Liver (tissue), 9 donors: Measurements from ENCODE around the gene ATXN10. TPM values are rescaled to one million over a fixed set of nuclear protein-coding genes. Genes with fewer than 3 reads are reported as not detected.

ENCODE experiments used
- DNase-seq: peaks from one replicate; pipeline ENCODE4 v3.0.0-alpha.2; 2017; ENCODE audit warnings: low spot score
- H3K27ac ChIP-seq, 2 donors: one replicate each; pipeline ENCODE4 v1.7.0; 2013; ENCODE audit warnings: inconsistent platforms in 2 of 2, low read length in 2 of 2, control low read depth in 1 of 2, low read depth in 1 of 2, mild to moderate bottlenecking in 1 of 2
- H3K27me3 ChIP-seq, 4 donors: one replicate each; pipeline versions ENCODE4 v1.6.1 to v1.7.0; 2013; ENCODE audit warnings: low read length in 3 of 4, inconsistent platforms in 1 of 4, mild to moderate bottlenecking in 1 of 4, moderate library complexity in 1 of 4; ENCODE audit not compliant: control insufficient read depth in 4 of 4, insufficient read depth in 4 of 4
- H3K36me3 ChIP-seq, 4 donors: one replicate each; pipeline versions ENCODE4 v1.6.1 to v1.7.0; 2013; ENCODE audit warnings: low read length in 3 of 4, mild to moderate bottlenecking in 3 of 4, low read depth in 1 of 4, moderate library complexity in 1 of 4; ENCODE audit not compliant: control insufficient read depth in 4 of 4, insufficient read depth in 3 of 4
- H3K4me1 ChIP-seq, 4 donors: one replicate each; pipeline versions ENCODE4 v1.6.1 to v1.7.0; 2013; ENCODE audit warnings: low read length in 3 of 4, mild to moderate bottlenecking in 3 of 4, moderate library complexity in 1 of 4; ENCODE audit not compliant: control insufficient read depth in 4 of 4, insufficient read depth in 4 of 4
- H3K4me3 ChIP-seq, 3 donors: one replicate each; pipeline versions ENCODE4 v1.6.1 to v1.7.0; 2013; ENCODE audit warnings: low read length in 3 of 3, control low read depth in 1 of 3, low read depth in 1 of 3, mild to moderate bottlenecking in 1 of 3
- H3K9ac ChIP-seq, 2 donors: one replicate each; pipeline ENCODE4 v1.7.0; 2013; ENCODE audit warnings: low read length in 2 of 2, mild to moderate bottlenecking in 2 of 2, moderate library complexity in 2 of 2, control low read depth in 1 of 2, low read depth in 1 of 2
- H3K9me3 ChIP-seq, 4 donors: one replicate each; pipeline versions ENCODE4 v1.6.1 to v1.7.0; 2013; ENCODE audit warnings: low read length in 3 of 4; ENCODE audit not compliant: control insufficient read depth in 4 of 4
- ATF3 ChIP-seq: IDR thresholded peaks from 2 replicates; pipeline ENCODE4 v1.6.1; 2016; ENCODE audit warnings: antibody characterized with exemption
- CTCF ChIP-seq: fragments of 150-350 bp; IDR thresholded peaks from 2 replicates; pipeline ENCODE4 v1.5.1; 2017; ENCODE audit warnings: improper control_type of control experiment, low read depth, low read length; ENCODE audit not compliant: missing input control
- EGR1 ChIP-seq, 2 donors: IDR thresholded peaks; 2 replicates each; pipeline ENCODE4 v1.6.1; 2016 to 2018; ENCODE audit warnings: antibody characterized with exemption in 2 of 2, low read depth in 2 of 2
- FOXA1 ChIP-seq: IDR thresholded peaks from 2 replicates; pipeline ENCODE4 v1.6.1; 2016; ENCODE audit warnings: antibody characterized with exemption
- FOXA2 ChIP-seq: IDR thresholded peaks from 2 replicates; pipeline ENCODE4 v1.6.1; 2016; ENCODE audit warnings: antibody characterized with exemption
- GABPA ChIP-seq, 2 donors: IDR thresholded peaks in 1 of 2; conservative IDR thresholded peaks in 1 of 2; 2 replicates each; pipeline ENCODE4 v1.6.1; 2016; ENCODE audit warnings: antibody characterized with exemption in 2 of 2, mild to moderate bottlenecking in 1 of 2, moderate library complexity in 1 of 2
- HNF4A ChIP-seq, 2 donors: conservative IDR thresholded peaks; 2 replicates each; pipeline ENCODE4 v1.6.1; 2016; ENCODE audit warnings: antibody characterized with exemption in 2 of 2, mild to moderate bottlenecking in 2 of 2
- HNF4G ChIP-seq: IDR thresholded peaks from 2 replicates; pipeline ENCODE4 v1.6.1; 2016; ENCODE audit warnings: antibody characterized with exemption
- JUND ChIP-seq, 2 donors: IDR thresholded peaks; 2 replicates each; pipeline ENCODE4 v1.6.1; 2016; ENCODE audit warnings: antibody characterized with exemption in 2 of 2
- MAX ChIP-seq: IDR thresholded peaks from 2 replicates; pipeline ENCODE4 v1.6.1; 2016; ENCODE audit warnings: antibody characterized with exemption
- NR2F2 ChIP-seq: IDR thresholded peaks from 2 replicates; pipeline ENCODE4 v1.6.1; 2016; ENCODE audit warnings: antibody characterized with exemption
- RAD21 ChIP-seq, 2 donors: IDR thresholded peaks; 2 replicates each; pipeline ENCODE4 v1.6.1; 2016; ENCODE audit warnings: antibody characterized with exemption in 2 of 2, mild to moderate bottlenecking in 2 of 2
- RXRA ChIP-seq, 2 donors: IDR thresholded peaks; 2 replicates each; pipeline ENCODE4 v1.6.1; 2017 to 2018; ENCODE audit warnings: antibody characterized with exemption in 2 of 2, mild to moderate bottlenecking in 1 of 2
- SP1 ChIP-seq: IDR thresholded peaks from 2 replicates; pipeline ENCODE4 v1.6.1; 2018; ENCODE audit warnings: antibody characterized with exemption, mild to moderate bottlenecking
- TAF1 ChIP-seq: conservative IDR thresholded peaks from 2 replicates; pipeline ENCODE4 v1.6.1; 2016; ENCODE audit warnings: antibody characterized with exemption, mild to moderate bottlenecking
- YY1 ChIP-seq: IDR thresholded peaks from 2 replicates; pipeline ENCODE4 v1.6.1; 2016; ENCODE audit warnings: antibody characterized with exemption, mild to moderate bottlenecking
- WGBS: extraction: QIAGEN DNeasy Blood & Tissue Kit; methylation state at CpG from one replicate; pipeline ENCODE4 v1.1.7; 2013; 5-methylcytosine and 5-hydroxymethylcytosine counted together
- polyA plus RNA-seq, 2 donors: library from polyadenylated mRNA; stranded (reverse) in 1 of 2; unstranded in 1 of 2; fragments of 200-250 nt in 1 of 2; fragments of >200 nt in 1 of 2; fragmentation: Nextera tagmentation in 1 of 2; extraction: Ambion mirVana in 1 of 2; gene quantifications; one replicate each; pipeline versions ENCODE4 v1.2.1 to v1.2.3, GENCODE V29; 2013 to 2015
- total RNA-seq, 2 donors: library from RNA; depleted of rRNA; stranded (reverse); fragments of >200 nt; gene quantifications; one replicate each; pipeline ENCODE4 v1.2.3, GENCODE V29; 2014
- TF ChIP-seq, protein P1 (sequence below): IDR thresholded peaks from 2 replicates; pipeline ENCODE4 v1.6.1; 2016; ENCODE audit warnings: antibody characterized with exemption, mild to moderate bottlenecking
- TF ChIP-seq, protein P2 (sequence below): IDR thresholded peaks from 2 replicates; pipeline ENCODE4 v1.6.1; 2016; ENCODE audit warnings: antibody characterized with exemption
- donor health status: healthy.
- donor health status: healthy.
- donor health status: healthy.
- donor health status: healthy.
- donor health status: healthy.

Gene ATXN10
- total and polyA plus RNA-seq, 4 donors = 34.9 to 100 (median 69.7) TPM

DNA sequence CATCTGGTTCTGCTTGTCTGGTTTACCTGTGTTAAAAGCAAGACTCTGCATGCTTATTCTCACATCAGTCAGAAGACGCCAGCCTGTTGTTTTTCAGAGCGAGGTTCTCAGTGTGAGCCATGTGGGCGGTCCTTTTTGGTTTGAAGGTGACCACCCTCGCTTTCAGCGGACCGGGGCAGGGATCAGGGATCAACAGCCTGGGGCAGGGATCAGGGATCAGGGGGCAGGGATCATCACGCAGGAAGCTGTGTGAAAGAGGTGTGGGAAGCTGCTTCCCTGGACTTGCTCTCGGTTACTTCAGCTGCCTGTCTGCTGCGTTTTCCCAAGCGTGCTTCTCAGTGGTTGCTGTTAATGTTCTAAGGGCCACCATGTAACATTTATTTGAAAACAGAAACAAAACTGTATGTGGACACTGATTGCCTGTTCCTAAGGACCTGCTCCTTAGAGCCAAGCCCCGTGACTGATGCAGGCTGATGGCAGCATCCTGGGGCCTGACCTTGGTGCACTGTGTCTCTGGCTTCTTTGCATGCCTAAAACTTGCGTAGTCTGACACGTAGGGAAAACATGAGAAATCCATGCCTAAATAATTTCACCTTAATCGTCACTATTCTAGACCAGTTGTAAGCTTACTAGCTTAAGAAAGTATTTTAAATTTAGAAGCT is 146.9 kb downstream of the ATXN10 start (continued):
- TF ChIP-seq, protein P1, sequence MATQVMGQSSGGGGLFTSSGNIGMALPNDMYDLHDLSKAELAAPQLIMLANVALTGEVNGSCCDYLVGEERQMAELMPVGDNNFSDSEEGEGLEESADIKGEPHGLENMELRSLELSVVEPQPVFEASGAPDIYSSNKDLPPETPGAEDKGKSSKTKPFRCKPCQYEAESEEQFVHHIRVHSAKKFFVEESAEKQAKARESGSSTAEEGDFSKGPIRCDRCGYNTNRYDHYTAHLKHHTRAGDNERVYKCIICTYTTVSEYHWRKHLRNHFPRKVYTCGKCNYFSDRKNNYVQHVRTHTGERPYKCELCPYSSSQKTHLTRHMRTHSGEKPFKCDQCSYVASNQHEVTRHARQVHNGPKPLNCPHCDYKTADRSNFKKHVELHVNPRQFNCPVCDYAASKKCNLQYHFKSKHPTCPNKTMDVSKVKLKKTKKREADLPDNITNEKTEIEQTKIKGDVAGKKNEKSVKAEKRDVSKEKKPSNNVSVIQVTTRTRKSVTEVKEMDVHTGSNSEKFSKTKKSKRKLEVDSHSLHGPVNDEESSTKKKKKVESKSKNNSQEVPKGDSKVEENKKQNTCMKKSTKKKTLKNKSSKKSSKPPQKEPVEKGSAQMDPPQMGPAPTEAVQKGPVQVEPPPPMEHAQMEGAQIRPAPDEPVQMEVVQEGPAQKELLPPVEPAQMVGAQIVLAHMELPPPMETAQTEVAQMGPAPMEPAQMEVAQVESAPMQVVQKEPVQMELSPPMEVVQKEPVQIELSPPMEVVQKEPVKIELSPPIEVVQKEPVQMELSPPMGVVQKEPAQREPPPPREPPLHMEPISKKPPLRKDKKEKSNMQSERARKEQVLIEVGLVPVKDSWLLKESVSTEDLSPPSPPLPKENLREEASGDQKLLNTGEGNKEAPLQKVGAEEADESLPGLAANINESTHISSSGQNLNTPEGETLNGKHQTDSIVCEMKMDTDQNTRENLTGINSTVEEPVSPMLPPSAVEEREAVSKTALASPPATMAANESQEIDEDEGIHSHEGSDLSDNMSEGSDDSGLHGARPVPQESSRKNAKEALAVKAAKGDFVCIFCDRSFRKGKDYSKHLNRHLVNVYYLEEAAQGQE = no peak
- peak; percentile 73 for TF ChIP-seq MAX
- TF ChIP-seq HNF4A (conservative IDR thresholded peaks at IDR 0.05) = peak; percentile 100

DNA sequence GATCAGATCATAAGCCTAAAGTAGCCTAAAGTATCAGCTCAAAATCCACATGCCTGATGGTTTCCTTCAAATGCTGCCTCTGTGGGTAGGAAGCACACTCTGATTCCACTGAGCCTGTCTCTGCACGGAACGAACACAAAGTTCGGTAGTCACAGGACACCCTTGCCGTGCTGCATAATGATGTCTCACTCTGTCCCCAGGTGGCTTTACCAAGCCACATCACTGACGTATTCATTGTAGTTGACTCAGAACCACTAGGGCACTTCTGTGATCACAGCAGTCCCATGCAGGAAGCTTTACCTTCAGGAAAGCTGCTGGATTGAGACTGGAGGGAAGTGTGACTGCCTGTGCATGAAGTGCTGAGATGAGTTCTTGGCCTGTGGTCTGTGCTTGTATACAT is 147.7 kb downstream of the ATXN10 start:
- WGBS = 97% methylated on average over 5 of the region's 5 CpGs
- Histone ChIP-seq H3K9ac (no peak overlapping the region), H3K27me3 (no peaks in the 10 kb centered on the region), H3K36me3 (peaks cover 0 to 7% (median 4%) of the 10 kb centered on the region in 4 donors), H3K4me1 (peaks cover 4 to 20% (median 13%) of the 10 kb centered on the region in 4 donors), H3K4me3 (no peak overlapping the region), H3K27ac (no peak overlapping the region), H3K9me3 (no peaks in the 10 kb centered on the region)
- no peak for DNase-seq
- TF ChIP-seq HNF4G (no peak), RAD21 (IDR thresholded peaks at IDR 0.05) (no peak), FOXA1 (no peak), SP1 (no peak), EGR1 (IDR thresholded peaks at IDR 0.05; ENCODE audit: low read depth in 2 of 2) (no peak), MAX (no peak), TAF1 (no peak), HNF4A (conservative IDR thresholded peaks at IDR 0.05) (no peak), FOXA2 (no peak), CTCF (no peak), RXRA (IDR thresholded peaks at IDR 0.05) (no peak), ATF3 (no peak), NR2F2 (no peak), YY1 (no peak), GABPA (IDR thresholded peaks at IDR 0.05 in 1 of 2, conservative IDR thresholded peaks at IDR 0.05 in 1 of 2) (no peak), JUND (IDR thresholded peaks at IDR 0.05) (no peak)
- TF ChIP-seq, protein P1 = no peak
- TF ChIP-seq, protein P2, sequence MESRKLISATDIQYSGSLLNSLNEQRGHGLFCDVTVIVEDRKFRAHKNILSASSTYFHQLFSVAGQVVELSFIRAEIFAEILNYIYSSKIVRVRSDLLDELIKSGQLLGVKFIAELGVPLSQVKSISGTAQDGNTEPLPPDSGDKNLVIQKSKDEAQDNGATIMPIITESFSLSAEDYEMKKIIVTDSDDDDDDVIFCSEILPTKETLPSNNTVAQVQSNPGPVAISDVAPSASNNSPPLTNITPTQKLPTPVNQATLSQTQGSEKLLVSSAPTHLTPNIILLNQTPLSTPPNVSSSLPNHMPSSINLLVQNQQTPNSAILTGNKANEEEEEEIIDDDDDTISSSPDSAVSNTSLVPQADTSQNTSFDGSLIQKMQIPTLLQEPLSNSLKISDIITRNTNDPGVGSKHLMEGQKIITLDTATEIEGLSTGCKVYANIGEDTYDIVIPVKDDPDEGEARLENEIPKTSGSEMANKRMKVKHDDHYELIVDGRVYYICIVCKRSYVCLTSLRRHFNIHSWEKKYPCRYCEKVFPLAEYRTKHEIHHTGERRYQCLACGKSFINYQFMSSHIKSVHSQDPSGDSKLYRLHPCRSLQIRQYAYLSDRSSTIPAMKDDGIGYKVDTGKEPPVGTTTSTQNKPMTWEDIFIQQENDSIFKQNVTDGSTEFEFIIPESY = no peak
